ENCODE results near the gene CCDC197. TPM values are rescaled to one million over a fixed set of nuclear protein-coding genes. Genes with fewer than 3 reads are reported as not detected.

Gene CCDC197
- total RNA-seq, 1 donor from 2014 or later = not detected

DNA sequence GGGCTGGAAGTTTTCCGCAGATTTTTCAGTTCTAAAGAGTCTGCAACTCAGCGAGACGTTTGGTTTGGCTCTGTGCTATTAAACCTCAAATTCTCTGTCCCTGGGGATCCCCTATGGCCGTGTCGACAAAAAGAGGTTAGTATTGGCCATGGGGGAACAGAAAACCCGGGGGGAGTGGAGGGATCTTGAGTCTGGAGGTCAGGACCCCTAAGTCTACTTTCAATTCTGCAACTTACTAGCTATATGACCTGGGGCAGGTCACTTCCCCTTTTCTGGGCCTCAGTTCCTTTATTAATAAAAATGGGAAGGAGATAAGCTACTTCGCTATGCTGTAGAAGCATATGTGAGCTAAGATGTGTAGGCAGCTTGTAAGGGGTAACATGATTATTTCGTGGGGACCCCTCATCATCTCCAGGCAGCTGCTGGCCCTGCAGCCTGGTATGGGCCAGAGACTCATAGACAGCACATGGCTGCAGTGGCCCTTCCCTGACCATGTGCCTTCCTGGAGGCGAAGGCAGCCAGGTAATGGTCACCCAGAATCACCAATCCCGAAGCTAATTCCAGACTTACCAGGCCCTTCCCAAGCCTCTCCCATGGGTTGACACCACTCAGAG is 29.4 kb upstream of the CCDC197 start:
- H3K4me1 Mint-ChIP-seq (ENCODE audit: low read depth) = peaks cover 30% of the 10 kb centered on the region
- H3K36me3 Mint-ChIP-seq (ENCODE audit: low read depth) = peaks cover 1% of the 10 kb centered on the region
- no peak for TF ChIP-seq CTCF (IDR thresholded peaks at IDR 0.05)
- DNase-seq (ENCODE audit: low spot score) = no peak
- H3K27me3 Mint-ChIP-seq (ENCODE audit: low read depth) = peaks cover 12% of the 10 kb centered on the region
- H3K27ac Mint-ChIP-seq (ENCODE audit: unreplicated experiment) = no peak overlapping the region
- no peak overlapping the region for H3K4me3 Mint-ChIP-seq (ENCODE audit: unreplicated experiment)
- H3K9me3 Mint-ChIP-seq (ENCODE audit: low read depth) = peaks cover 8% of the 10 kb centered on the region

- Mint-ChIP-seq H3K4me1 (ENCODE audit: low read depth) (peaks cover 27% of the 10 kb centered on the region), H3K9me3 (ENCODE audit: low read depth) (peaks cover 8% of the 10 kb centered on the region), H3K36me3 (ENCODE audit: low read depth) (peaks cover 1% of the 10 kb centered on the region), H3K27me3 (ENCODE audit: low read depth) (peaks cover 13% of the 10 kb centered on the region), H3K27ac (ENCODE audit: unreplicated experiment) (no peak overlapping the region), H3K4me3 (ENCODE audit: unreplicated experiment) (no peak overlapping the region)
- no peak for TF ChIP-seq CTCF (IDR thresholded peaks at IDR 0.05)
- no peak for DNase-seq (ENCODE audit: low spot score)
These were observed 27.8 kb upstream of the CCDC197 start for GRCh38 chr14:93969082-93969828.

- peaks cover 18% of the 10 kb centered on the region for H3K4me1 Mint-ChIP-seq (ENCODE audit: low read depth)
- no peaks in the 10 kb centered on the region for H3K9me3 Mint-ChIP-seq (ENCODE audit: low read depth)
- TF ChIP-seq CTCF (IDR thresholded peaks at IDR 0.05) = peak; percentile 61
- H3K4me3 Mint-ChIP-seq (ENCODE audit: unreplicated experiment) = no peak overlapping the region
- H3K36me3 Mint-ChIP-seq (ENCODE audit: low read depth) = no peaks in the 10 kb centered on the region
- DNase-seq (ENCODE audit: low spot score) = no peak
- H3K27ac Mint-ChIP-seq (ENCODE audit: unreplicated experiment) = no peak overlapping the region
- peaks cover 18% of the 10 kb centered on the region for H3K27me3 Mint-ChIP-seq (ENCODE audit: low read depth)
These were observed 26.5 kb upstream of the CCDC197 start for GRCh38 chr14:93970585-93970964.

DNA sequence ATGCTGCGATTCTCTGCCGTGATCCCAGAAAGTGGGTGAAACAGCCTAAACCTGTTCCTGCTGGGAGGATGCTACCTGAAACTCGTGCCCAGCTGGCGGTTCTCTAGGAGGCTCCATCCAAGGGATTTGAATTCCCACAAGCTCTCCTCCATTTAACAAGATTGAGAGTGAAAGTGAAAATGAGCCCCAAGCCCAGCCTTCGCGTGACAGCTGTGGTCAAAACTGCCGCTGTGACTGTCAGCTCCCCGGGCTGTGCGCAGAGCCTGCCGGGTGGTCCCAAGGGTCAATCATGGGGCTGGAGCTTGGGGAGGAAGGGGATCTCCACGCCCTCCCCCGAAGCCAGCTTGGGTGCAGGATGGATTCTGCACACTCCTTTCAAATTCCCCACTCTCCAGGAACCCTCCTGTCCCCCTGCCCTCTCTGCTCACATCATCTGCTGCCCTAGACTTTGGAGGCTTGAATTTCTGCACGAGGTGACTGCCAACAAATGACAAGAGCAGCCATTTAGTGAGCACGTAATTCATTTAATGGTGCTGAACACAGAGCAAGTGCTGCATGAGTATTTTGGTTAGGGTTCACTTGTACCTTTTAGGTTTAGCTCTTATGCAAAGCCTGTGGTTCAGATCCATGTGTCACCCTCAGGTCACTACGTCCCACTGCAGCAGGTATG is 26.0 kb upstream of the CCDC197 start:
- H3K4me3 Mint-ChIP-seq (ENCODE audit: unreplicated experiment) = no peak overlapping the region
- TF ChIP-seq CTCF (IDR thresholded peaks at IDR 0.05) = peak; percentile 16
- H3K27me3 Mint-ChIP-seq (ENCODE audit: low read depth) = peaks cover 23% of the 10 kb centered on the region
- no peak overlapping the region for H3K27ac Mint-ChIP-seq (ENCODE audit: unreplicated experiment)
- no peak for DNase-seq (ENCODE audit: low spot score)
- peaks cover 17% of the 10 kb centered on the region for H3K4me1 Mint-ChIP-seq (ENCODE audit: low read depth)
- no peaks in the 10 kb centered on the region for H3K9me3 Mint-ChIP-seq (ENCODE audit: low read depth)
- no peaks in the 10 kb centered on the region for H3K36me3 Mint-ChIP-seq (ENCODE audit: low read depth)

GRCh38 chr14:93971635-93972027 is 25.5 kb upstream of the CCDC197 start:
- H3K27me3 Mint-ChIP-seq (ENCODE audit: low read depth) = peaks cover 25% of the 10 kb centered on the region
- no peak overlapping the region for H3K27ac Mint-ChIP-seq (ENCODE audit: unreplicated experiment)
- no peak for TF ChIP-seq CTCF (IDR thresholded peaks at IDR 0.05)
- no peaks in the 10 kb centered on the region for H3K9me3 Mint-ChIP-seq (ENCODE audit: low read depth)
- DNase-seq (ENCODE audit: low spot score) = no peak
- no peaks in the 10 kb centered on the region for H3K36me3 Mint-ChIP-seq (ENCODE audit: low read depth)
- no peak overlapping the region for H3K4me3 Mint-ChIP-seq (ENCODE audit: unreplicated experiment)
- H3K4me1 Mint-ChIP-seq (ENCODE audit: low read depth) = peaks cover 16% of the 10 kb centered on the region
